HG02571 (cell line): ENCODE results near the gene LMO2.

Source experiments
- ATAC-seq: cut with Tn5 transposase; IDR thresholded peaks from one replicate; pipeline ENCODE4 v1.9.1; 2021; ENCODE audit warnings: mild to moderate bottlenecking, moderate library complexity; ENCODE audit not compliant: unreplicated experiment

LMO2 gene

DNA sequence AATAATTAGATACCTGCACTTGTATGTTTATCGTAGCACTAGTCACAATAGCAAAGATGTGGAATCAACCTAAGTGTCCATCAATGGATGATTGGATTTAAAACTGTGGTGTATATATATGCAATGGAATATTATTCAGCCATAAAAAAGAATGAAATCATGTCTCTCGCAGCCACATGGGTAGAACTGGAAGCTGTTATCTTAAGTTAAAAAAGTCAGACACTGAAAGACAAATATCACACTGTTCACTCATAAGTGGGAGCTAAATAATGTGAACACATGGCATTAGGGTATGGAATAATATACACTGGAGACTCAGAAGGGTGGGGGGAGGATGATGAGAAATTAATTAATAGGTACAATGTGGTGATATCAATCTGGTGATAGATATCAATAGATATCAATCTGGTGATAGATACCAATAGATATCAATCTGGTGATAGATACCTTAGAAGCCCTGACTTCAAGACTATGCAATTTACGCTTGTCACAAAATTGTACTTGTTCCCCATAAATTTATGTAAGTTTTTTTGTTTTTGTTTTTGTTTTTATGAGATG, 2.0 kb downstream of the LMO2 start:
- ATAC-seq: no peak

DNA sequence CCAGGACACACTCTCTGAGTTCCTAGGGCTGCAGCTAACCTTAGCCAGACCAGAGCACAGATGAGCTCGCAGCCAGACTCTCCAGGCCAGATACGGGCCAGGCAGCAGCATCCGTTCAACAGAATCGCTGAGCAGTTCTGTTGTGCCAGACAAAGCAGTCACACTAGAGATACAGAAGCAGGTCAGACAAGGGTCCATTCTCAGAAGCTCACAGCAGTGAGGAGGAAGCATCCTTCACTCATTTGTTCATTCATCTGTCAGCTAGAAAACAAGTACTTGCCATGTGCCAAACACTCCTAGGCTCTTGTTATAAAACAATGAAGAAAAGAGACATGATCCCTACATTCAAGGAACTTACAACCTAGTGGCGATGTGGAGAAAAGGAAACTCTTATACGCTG, 2.6 kb downstream of the LMO2 start:
- no peak for ATAC-seq

- ATAC-seq: no peak
Measured at GRCh38 chr11:33887886-33888285, 4.0 kb downstream of the LMO2 start.

- ATAC-seq: no peak
Measured at GRCh38 chr11:33885338-33886005, 6.4 kb downstream of the LMO2 start.

- no peak for ATAC-seq
Measured at GRCh38 chr11:33884601-33885000, 7.3 kb downstream of the LMO2 start.

DNA sequence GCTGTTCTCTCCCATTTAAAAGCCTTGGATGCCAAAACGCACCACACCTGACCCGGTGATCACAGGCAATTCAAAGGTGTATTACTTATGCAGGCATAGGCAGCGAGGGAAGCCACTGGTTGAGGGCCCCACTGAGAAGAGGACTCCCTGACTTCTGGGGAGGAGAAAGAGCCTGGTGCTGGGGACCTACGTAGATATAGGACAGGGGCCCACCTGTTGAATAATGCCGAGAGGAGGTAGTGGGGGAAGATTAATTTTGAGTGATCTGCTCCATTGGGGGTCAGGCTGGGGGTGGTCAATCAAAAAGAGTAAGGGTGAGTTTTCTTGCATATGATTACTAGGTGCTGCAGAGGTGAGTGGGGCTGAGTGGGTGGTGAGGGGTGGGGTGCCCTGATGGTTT, 7.8 kb downstream of the LMO2 start:
- no peak for ATAC-seq

GRCh38 chr11:33881651-33882503, 10.0 kb downstream of the LMO2 start:
- ATAC-seq: no peak

DNA sequence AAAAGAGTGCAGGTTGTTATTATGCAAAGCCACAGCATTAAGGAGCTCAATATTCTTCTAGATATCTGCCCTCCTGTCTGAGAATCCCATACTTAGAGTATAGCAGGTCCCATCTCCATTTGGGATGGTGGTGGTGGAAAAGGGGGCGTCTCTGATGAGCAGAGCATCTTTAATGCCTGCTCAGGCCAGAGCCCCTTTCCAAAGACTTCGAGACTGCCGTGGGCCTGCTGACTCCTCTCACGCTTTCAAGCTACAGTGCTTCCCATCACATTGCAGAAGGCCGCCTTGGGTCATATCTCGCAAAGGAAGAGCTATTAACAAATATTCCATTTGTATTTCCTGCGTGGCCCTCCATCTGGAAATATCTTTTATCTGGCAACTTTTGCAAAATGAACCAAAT, 10.9 kb downstream of the LMO2 start:
- ATAC-seq: no peak

DNA sequence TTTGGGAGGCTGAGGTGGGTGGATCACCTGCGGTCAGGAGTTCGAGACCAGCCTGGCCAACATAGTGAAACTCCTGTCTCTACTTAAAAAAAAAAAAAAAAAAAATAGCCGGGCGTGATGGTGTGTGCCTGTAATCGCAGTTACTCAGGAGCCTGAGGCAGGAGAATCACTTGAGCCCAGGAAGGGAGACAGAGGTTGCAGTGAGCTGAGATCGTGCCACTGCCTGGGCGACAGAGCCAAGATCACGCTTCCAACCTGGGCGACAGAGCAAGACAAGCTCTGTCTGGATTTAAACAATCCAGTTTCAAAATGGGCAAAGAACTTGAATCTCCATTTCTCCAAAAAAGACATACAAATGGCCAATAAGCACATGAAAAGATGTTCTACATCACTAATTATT, 12.5 kb downstream of the LMO2 start:
- no peak for ATAC-seq

- ATAC-seq: no peak
Measured at GRCh38 chr11:33877038-33877437, 14.8 kb downstream of the LMO2 start.

DNA sequence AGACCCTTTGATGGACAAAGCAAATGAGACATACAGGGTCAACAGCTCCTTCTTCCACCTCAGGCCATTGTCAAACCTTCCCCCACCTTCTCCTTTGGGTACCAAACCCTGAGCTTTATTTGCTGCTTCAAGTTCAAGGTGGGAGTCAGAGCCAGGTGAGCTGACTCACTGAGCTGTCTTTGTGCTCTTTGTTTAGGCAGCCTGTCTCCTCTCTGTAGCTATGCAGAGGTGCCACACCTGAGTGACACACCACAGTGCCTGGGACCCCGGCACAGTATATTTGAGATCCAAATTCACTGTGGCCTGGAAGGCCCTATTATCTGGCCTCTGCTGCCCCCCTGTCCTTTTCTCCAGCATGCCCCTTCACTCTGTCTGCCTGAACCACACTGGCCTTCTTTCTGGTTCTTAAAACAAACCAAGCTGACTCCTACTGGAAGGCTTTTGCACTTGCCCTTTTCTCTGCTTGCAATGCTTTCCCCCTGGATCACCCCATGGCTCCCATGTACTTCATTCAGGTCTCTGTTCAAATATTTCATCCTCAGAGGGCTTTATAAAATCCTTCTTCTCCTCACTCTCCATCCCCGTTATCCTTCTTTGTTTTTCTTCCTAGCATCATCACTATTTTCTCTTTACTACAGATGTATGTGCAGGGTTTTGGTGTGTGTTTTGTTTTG, 16.1 kb downstream of the LMO2 start:
- no peak for ATAC-seq

GRCh38 chr11:33874910-33875490, 16.9 kb downstream of the LMO2 start:
- ATAC-seq: no peak

DNA sequence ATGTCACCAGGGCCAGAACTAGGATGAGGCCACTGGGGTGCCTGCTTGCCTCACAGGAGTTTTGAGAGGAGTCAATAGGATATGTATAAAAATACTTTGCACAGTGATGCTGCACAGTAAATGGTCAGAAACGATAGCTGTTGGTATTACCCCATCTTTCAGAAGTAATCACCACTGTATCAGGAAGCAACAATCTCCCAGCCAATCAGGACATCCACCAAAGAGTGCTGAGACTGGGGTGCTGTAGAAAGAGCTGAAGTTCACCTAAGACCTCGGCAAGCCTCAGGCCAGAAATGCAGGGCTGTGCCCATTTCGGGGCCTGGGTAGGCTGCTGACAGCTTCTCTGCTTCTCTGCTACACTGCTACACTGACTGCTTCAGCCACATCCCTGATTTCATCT, 17.4 kb downstream of the LMO2 start:
- ATAC-seq: no peak

- ATAC-seq: no peak
Measured at GRCh38 chr11:33869481-33870422, 22.1 kb downstream of the LMO2 start.

- no peak for ATAC-seq
Measured at GRCh38 chr11:33868647-33869461, 23.0 kb downstream of the LMO2 start.

- ATAC-seq: no peak
Measured at GRCh38 chr11:33867996-33868646, 23.8 kb downstream of the LMO2 start.

DNA sequence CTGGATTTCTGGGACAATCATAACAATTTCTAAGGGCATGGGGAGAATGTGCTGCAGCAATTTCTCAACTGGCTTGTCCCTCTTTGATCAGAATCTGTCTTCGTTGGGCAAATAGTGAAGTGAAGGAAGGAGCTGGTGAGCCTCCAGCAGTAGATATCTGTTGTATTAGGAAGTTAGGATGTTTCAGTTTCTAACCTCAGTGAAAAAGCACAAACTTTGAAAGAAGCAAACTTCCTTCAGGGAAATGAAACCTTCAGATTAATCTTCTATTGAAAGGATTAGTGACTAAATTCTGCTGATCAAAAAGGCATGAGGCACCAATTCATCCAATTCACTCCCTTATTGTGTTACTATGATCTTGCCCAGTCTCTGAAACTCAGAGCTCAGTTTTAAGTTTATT, 24.3 kb downstream of the LMO2 start:
- ATAC-seq: no peak

- ATAC-seq: no peak
Measured at GRCh38 chr11:33866936-33867335, 24.9 kb downstream of the LMO2 start.

DNA sequence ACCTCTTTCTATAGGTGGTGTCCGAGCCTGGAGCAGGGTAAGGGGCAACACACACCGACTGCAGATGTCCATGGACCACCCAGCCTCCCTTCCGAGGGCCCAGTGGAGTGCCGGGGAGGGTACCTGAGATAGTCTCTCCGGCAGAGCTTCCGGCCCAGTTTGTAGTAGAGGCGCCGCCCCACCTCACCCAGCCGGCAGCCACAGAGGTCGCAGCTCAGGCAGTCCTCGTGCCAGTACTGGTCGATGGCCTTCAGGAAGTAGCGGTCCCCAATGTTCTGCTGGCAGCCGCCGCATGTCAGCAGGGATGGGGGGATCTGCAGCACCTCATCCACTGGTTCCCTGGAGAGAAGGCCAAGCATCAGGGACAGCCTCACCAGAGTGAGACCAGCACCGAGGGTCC, 27.4 kb downstream of the LMO2 start:
- no peak for ATAC-seq
